Activated naive CD4-positive, alpha-beta T cell (primary cell): Measurements from ENCODE around the gene ENHO.
"Not testable (repeated sequence)": the region's sequence is repeated elsewhere in the genome, so short reads cannot be mapped to it uniquely, and the experiment has no call there.

Experiments used
- DNase-seq, 4 experiments: peaks; one replicate each; lab custom pipeline; 2025; lab: John Stamatoyannopoulos, UW

ENHO gene

DNA sequence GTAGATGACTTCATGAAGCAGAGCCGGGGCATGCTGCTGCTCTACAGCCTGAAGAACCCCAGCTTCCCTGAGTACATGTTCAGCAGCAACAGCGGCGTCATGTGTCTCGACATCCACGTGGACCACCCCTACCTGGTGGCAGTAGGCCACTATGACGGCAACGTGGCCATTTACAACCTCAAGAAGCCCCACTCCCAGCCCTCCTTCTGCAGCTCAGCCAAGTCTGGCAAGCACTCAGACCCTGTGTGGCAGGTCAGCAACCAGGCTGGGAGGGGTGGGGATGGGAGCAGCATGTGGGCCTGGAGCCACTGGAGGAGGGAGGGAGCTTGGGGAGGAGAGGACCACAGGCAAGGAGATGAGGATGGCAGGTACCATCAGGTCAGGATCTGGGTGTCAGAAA lies 16.2 kb downstream of the ENHO start:
- DNase-seq, result no peak

DNA sequence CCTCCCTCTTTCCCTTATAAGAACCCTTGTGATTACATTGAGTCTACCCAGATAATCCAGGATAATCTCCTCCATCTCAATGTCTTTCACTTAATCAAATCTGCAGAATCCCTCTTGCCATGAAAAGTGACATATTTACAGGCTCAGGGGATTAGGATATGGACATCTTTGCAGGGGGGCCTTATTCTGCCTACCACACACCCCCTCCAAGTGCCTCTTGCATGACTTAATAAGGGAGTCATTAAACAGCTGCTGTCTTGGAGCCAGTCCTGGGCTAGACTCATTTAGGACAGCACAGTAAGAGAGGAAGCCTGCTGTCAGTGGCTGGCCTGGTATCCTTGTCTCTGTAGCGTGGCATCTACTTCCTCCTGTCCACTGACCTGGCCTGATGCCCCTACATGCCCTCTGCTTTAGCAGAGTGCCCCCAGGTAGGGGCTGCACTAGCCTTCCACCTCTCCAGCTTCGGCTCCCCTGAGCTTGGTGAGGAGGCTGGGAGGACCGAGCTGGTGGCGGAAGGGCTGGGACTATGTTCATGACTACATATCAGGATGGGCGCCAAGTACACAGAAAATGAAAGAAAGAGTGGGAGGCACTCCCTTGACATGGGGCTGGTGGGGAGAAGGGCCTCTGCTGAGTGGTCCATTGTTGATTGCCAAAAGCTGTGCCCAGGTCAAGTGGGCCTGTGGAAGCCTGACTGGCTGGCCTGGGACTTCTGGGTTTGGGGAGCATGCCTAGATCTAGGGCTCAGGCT lies 17.2 kb downstream of the ENHO start:
- no peak for DNase-seq

DNA sequence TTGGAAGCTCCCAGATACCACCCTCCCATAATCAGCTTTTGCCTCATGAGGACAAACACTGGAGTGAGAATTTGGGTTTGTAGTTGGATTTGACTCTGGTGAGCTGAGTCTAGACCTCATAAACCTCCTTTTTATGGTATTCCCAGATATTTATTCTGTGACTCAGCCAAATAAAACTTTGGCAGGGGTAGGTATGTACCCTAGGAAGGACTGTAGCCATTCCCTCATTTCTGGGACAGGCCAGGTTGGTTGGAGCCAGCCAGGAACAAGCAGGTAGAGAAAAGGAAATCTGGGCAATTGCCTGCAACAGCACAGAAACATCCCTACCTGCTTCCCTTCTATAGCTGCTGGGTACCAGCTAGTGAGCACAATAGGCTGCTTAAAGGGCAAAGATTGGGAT lies 19.4 kb downstream of the ENHO start:
- DNase-seq, result no peak

DNA sequence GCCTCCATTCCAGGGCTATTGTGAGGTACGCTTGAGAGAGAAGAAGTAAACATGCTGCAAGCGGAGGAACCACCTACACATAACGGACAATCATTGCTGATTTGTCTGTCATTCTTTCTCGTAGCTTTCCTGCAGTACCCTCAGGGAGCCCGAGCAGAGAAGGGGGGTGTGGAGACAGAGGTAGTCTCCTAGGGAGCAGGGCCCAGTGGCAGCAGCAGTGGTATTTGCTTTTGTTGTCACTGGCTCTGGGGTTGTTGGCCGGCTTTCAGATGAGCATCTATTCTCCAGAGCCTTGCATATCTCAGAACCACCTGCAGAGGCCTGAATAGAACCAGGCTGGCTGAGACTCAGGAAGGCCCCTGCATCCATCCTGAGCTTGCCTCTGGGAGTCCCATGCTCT lies 19.9 kb downstream of the ENHO start:
- no peak for DNase-seq

DNA sequence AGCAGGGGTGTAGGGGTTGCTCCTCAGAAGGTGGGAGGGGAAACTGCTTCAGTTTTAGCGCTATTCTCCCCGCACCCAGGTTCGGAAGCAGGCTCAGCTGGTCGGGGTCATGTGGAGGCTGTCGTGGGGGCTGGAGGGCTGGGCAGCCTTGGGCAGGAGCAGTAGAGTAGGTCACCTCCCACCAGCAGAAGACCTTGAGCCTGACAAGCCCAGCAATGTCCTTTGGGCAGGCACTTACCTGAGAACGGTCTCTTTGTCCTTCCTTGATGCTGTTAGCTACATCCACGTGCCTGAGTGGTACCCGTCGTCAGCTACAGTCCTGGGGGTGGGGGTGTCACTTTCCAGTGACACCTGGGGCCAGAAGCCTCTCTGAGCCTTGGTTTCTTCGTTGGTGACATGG lies 20.3 kb downstream of the ENHO start:
- DNase-seq, result no peak

- DNase-seq, result no peak
Observed at GRCh38 chr9:34501889-34502425, 20.8 kb downstream of the ENHO start.

- no peak for DNase-seq
Observed at GRCh38 chr9:34501372-34501771, 21.4 kb downstream of the ENHO start.

DNA sequence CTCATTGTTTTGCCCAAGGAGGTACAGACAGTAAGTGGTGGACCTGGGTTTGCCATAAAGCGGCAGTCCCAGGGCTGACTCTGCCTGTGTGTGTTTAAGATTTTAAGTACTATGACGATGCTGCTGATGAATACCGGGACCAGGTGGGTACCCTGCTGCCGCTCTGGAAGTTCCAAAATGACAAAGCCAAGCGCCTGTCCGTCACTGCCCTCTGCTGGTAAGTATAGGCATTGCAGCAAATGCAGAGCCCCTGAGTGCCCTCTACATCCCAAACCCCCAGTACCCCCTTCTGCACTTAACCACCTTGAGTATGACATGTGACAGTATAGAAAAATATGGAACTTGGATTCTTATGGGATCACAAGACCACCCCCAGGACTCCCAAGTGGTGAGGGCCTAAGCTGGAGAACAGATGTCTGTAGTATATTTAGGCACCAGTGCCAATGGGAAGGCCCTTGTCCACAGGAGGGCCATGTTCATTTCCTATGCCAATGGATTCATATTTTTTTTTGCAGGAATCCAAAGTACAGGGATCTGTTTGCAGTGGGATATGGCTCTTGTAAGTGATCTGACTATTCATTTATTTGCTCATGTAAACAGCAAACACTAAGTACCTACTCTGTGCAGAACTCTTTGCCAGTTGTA lies 22.0 kb downstream of the ENHO start:
- DNase-seq, result peak; percentile 45 to 64 (median 59)

DNA sequence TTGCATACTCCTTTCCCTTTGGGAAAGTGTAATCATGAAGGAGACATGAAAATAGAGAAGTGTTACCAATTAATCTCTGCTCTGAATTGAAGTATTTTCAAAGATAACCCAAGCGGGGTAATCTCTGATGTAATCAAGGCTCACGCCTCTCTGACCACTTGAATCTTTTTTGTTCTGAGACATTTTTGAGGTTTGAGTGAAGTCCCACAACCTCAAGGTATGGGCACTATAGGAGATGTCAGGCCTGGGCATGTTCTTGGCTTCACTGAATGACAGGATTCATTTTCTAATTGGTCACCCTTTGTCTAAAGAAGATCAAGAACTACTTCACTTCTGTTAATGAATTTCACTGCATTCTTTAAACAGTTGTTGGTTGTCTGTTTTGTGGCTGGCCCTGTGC lies 23.7 kb downstream of the ENHO start:
- DNase-seq, result no peak

GRCh38 chr9:34498553-34498952 lies 24.2 kb downstream of the ENHO start:
- DNase-seq, result no peak

DNA sequence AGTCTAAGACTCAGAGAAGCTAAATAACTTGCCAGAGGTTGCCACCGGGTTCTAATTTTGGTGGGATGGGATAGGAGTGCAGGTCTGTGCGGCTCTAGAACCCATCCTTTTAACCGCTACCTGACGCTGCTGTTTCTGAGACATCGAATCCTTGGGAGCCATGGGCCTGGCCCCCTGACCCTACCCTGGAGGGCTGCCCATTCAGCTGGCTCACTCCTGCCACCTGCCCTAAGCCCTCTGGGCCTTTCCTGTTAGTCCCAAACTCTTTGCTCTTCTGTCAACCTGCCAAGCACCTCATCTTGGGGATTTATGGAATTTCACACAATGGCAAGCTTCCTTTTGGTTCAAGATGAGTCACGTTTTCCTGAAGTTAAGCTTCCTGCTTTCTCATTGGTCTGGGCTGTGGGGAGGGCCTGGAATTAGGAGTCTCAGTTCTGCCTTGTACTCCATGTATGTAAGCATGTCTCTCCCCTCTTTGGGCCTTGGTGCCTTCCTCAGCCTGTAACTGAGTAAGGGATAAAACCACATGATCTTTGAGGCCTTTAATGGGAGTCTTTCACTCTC lies 26.6 kb downstream of the ENHO start:
- DNase-seq, result no peak

DNA sequence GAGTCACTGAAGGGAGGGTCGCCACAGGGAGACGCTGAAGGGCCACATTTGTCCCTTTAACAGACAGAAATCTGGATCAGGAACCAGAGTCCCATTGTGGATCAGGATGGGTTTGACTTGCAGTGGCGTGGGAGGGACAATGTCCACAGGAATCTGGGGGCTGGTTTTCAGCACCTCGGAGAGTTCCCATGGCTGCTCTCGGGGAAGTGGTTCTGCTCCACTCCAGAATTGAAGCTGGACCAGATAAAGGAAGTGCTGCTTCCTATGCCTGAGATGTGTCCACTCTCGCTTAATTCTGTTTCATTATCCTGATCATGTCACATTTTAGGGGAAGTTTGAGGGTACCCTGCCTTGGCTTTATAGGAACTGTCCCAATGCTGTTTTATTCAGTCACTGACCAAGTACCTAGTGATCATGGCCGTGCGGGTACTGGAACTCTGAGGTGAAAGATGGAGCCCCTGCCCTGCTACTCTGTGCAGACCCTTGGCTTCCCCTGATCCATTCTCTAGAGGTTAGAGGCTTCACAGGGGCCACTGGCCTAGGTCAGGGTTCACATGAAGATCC lies 28.7 kb downstream of the ENHO start:
- peak in 2 of 4 experiments; percentile 7 to 12 for DNase-seq

DNA sequence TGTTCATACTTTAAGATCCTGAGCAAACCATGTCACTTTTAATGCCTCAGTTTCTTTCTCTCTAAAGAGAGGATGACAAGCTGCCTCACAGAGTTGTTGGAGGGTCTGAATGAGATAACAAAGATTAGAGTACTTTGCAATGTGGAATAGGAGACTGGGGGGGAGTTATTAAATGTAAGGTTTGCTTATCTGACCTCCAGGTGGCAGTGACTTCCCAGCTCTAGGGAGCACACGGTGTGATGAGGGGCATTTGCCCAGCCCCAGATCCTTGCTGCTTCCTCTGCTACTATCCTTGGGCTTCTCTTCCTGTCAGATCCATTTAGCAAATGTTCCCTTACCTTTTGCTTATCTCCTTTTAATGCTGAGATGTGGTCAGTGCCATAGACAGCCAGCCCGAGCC lies 30.7 kb downstream of the ENHO start:
- no peak for DNase-seq

- DNase-seq, result no peak
Observed at GRCh38 chr9:34491596-34491995, 31.2 kb downstream of the ENHO start.

DNA sequence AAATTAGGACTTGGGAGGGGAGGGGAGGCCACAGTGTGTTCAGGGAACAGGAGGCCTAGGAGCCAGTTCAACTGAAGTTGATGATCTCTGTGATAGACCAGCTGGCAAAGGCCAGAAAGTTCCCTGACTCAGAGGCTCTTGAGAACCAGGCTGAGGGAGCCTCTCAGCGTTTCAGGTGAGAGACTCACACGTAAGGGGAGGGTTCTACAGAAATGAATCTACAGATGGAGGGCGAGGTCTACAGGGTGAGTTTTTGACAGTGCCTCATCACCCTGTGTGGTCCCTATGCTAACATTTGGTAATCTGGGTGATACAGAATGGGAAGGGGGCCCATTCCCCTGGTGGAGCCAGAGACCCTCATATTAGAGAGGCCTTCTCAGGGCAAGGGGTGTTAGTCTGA lies 32.0 kb downstream of the ENHO start:
- no peak for DNase-seq

DNA sequence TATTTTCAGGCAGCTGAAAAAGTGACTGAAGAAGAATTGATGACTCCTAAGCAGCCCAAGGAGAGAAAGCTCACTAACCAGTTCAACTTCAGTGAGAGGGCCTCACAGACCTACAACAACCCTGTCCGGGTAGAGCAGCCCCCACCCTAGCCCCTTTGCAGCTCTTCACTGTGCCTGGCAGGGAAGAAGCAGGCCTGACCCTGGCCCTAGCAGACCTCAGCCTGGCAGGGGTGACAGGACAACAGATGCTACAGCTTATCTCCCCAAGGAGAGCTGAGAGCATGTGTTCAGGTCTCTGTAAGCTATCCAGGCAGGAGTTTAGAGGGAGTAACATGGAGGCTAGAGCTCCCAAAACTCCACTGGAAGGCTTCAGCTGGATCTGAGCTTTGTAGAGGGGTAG lies 32.4 kb downstream of the ENHO start:
- DNase-seq, result no peak

- DNase-seq, result no peak
Observed at GRCh38 chr9:34486572-34486971, 36.2 kb downstream of the ENHO start.

- DNase-seq, result no peak
Observed at GRCh38 chr9:34485822-34486221, 37.0 kb downstream of the ENHO start.

DNA sequence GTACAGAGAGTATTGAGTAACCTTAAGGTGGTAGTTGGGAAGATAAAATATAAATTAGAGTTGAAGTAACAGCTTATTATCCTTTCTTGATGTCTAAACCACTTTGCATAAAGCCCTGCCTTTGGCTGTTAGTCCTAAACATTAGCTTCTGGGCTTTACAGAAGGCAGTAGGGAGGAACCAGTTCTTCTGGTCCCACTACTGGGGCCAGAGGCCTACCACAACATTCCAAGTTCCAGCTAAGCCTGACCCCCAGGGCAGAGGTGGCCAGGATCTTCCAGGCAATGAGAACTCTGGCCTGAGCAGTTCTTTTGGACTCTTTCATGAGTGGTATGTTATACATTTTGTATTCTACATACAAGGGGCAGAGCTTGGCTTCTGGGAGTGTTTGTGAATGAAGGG lies 38.1 kb downstream of the ENHO start:
- DNase-seq, result no peak

- not testable (repeated sequence) for DNase-seq
Observed at GRCh38 chr9:34482746-34483145, 40.0 kb downstream of the ENHO start.

DNA sequence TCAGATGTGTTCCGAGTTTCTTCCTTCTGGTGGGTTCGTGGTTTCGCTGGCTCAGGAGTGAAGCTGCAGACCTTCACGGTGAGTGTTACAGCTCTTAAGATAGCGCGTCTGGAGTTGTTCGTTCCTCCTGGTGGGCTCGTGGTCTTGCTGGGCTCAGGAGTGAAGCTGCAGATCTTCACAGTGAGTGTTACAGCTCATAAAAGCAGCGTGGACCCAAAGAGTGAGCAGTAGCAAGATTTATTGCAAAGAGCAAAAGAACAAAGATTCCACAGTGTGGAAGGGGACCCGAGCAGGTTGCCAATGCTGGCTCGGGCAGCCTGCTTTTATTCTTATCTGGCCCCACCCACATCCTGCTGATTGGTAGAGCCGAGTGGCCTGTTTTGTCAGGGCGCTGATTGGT lies 41.2 kb downstream of the ENHO start:
- DNase-seq, result not testable (repeated sequence)

DNA sequence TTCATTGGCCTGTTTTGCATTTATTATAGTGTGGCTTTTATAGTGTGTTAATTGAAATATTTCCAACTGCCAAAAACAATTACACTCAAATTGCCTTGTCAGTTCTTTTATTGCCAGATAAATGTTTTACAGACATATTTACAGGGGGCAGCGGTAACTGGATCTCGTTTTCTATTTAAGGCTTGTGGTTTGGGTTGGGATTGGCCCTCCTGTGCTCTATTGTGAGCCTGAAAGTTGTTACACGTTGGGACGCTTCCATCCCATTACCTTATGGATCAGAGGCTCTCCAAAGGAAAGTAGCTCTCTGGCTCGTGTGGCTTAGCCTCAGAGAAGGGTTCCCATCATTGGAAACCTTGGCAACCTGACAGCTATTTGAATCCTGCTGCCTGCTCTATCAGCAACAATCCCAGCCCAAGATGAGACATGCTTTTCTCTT lies 43.3 kb downstream of the ENHO start:
- no peak for DNase-seq

GRCh38 chr9:34477541-34477940 lies 45.2 kb downstream of the ENHO start:
- DNase-seq, result no peak
